HL-60 (cell line): ENCODE measurements around the gene SLC25A51.

Experiments used
- DNase-seq, 2 experiments: peaks; one replicate each; pipeline ENCODE4 v3.0.0-alpha.2; 2010 to 2020; ENCODE audit warnings: low read depth in 1 of 2, low spot score in 1 of 2
- H3K27ac ChIP-seq: fragments of 250-450 bp; sonication (Bioruptor Pico); replicated peaks from 2 replicates; pipeline ENCODE4 v1.5.1; 2020; ENCODE audit warnings: mild to moderate bottlenecking, moderate library complexity
- H3K27me3 ChIP-seq: fragments of 250-450 bp; sonication (Bioruptor Pico); 2 replicates; pipeline ENCODE4 v1.5.1; 2021; ENCODE audit warnings: mild to moderate bottlenecking, moderate library complexity; ENCODE audit not compliant: insufficient read depth, poor library complexity, severe bottlenecking
- H3K4me3 ChIP-seq: replicated peaks from 2 replicates; pipeline ENCODE4 v1.5.1; 2011; ENCODE audit warnings: mild to moderate bottlenecking, control low read depth, low read length; ENCODE audit not compliant: insufficient read depth
- GABPA ChIP-seq: IDR thresholded peaks from 2 replicates; pipeline ENCODE4 v1.6.1; 2012; ENCODE audit warnings: low read depth
- POLR2AphosphoS5 ChIP-seq: IDR thresholded peaks from 2 replicates; pipeline ENCODE4 v1.6.1; 2012; ENCODE audit warnings: low read depth
- SPI1 ChIP-seq: IDR thresholded peaks from 2 replicates; pipeline ENCODE4 v1.6.1; 2012; ENCODE audit warnings: low read depth, mild to moderate bottlenecking, borderline replicate concordance
- TF ChIP-seq, protein P1 (sequence below): IDR thresholded peaks from 2 replicates; pipeline ENCODE4 v1.6.1; 2012; ENCODE audit warnings: low read depth; ENCODE audit not compliant: insufficient replicate concordance
- TF ChIP-seq, protein P2 (sequence below): IDR thresholded peaks from one replicate; pipeline ENCODE4 v1.5.1; 2011; ENCODE audit warnings: low read length, control low read depth, inconsistent platforms; ENCODE audit not compliant: insufficient read depth

Gene SLC25A51

DNA sequence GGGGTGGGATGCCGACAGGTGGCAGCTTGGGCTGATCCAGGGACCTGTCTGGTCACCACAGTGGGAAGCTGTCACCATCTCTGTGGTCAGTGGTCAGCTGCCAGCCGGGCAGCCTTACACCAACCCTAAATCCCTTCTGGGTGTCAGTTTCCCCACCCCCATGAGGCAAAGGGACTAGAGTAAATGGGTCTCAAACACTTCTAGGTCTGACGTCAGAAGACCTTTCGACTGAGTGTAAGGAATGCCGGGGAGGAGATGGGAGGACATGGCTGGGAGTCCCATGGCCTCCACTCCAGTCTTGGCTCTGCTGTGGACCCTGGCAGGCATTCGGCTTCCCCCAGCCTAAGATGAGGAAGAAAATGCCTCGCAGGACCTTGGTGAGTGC is 40.3 kb upstream of the SLC25A51 start:
- Histone ChIP-seq H3K4me3 (no peak overlapping the region), H3K27ac (no peak overlapping the region), H3K27me3 (no peaks in the 10 kb centered on the region)
- no peak for TF ChIP-seq SPI1
- TF ChIP-seq, protein P1, sequence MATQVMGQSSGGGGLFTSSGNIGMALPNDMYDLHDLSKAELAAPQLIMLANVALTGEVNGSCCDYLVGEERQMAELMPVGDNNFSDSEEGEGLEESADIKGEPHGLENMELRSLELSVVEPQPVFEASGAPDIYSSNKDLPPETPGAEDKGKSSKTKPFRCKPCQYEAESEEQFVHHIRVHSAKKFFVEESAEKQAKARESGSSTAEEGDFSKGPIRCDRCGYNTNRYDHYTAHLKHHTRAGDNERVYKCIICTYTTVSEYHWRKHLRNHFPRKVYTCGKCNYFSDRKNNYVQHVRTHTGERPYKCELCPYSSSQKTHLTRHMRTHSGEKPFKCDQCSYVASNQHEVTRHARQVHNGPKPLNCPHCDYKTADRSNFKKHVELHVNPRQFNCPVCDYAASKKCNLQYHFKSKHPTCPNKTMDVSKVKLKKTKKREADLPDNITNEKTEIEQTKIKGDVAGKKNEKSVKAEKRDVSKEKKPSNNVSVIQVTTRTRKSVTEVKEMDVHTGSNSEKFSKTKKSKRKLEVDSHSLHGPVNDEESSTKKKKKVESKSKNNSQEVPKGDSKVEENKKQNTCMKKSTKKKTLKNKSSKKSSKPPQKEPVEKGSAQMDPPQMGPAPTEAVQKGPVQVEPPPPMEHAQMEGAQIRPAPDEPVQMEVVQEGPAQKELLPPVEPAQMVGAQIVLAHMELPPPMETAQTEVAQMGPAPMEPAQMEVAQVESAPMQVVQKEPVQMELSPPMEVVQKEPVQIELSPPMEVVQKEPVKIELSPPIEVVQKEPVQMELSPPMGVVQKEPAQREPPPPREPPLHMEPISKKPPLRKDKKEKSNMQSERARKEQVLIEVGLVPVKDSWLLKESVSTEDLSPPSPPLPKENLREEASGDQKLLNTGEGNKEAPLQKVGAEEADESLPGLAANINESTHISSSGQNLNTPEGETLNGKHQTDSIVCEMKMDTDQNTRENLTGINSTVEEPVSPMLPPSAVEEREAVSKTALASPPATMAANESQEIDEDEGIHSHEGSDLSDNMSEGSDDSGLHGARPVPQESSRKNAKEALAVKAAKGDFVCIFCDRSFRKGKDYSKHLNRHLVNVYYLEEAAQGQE, result no peak
- no peak for DNase-seq

- Histone ChIP-seq H3K27ac (no peak overlapping the region), H3K27me3 (no peaks in the 10 kb centered on the region), H3K4me3 (no peak overlapping the region)
- no peak for DNase-seq
- TF ChIP-seq SPI1 (no peak), POLR2AphosphoS5 (no peak), GABPA (no peak)
- TF ChIP-seq, protein P2, sequence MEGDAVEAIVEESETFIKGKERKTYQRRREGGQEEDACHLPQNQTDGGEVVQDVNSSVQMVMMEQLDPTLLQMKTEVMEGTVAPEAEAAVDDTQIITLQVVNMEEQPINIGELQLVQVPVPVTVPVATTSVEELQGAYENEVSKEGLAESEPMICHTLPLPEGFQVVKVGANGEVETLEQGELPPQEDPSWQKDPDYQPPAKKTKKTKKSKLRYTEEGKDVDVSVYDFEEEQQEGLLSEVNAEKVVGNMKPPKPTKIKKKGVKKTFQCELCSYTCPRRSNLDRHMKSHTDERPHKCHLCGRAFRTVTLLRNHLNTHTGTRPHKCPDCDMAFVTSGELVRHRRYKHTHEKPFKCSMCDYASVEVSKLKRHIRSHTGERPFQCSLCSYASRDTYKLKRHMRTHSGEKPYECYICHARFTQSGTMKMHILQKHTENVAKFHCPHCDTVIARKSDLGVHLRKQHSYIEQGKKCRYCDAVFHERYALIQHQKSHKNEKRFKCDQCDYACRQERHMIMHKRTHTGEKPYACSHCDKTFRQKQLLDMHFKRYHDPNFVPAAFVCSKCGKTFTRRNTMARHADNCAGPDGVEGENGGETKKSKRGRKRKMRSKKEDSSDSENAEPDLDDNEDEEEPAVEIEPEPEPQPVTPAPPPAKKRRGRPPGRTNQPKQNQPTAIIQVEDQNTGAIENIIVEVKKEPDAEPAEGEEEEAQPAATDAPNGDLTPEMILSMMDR, result no peak
- TF ChIP-seq, protein P1, result no peak
Observed at GRCh38 chr9:37943345-37944265, 39.7 kb upstream of the SLC25A51 start.

DNA sequence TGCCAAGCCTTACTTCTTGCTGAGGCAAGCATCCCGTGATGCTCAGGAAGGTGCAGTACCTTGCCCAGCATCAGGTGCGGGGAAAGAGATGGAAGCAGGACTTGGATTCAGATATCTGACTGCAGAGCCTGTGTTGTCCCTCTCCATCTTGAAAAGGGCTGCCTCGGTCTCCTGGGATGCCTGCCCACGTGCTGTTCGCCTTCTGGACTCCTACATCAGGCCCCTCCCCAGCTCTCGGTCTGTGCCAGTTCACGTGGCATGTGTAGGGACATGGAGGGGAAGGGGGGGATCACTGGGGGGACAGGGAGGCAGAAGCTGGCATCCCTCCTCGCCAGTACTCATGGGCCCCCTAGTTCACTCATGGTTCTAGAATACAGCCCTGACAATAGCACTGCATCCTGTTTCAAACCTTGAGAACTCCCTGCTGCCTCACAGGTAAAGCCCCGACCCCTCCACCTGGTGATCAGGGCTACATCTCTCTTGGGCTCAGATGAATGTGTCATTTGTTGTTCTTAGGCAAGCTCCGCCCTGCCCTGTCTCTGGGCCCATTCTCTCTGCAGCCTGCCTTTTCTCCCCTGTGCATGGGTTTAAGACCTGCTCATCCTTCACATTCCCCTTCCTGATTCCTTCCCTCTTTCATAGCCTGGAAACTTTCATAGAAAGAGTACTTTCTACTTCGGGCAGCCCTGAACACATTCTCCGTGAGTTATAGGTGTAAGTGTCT is 38.9 kb upstream of the SLC25A51 start:
- Histone ChIP-seq H3K27ac (no peak overlapping the region), H3K4me3 (no peak overlapping the region), H3K27me3 (no peaks in the 10 kb centered on the region)
- TF ChIP-seq, protein P2, result no peak
- TF ChIP-seq, protein P1, result no peak
- no peak for TF ChIP-seq GABPA
- no peak for TF ChIP-seq SPI1
- DNase-seq, result no peak
